K562 (cell line): ENCODE results near the gene TNIK. TPM values are rescaled to one million over a fixed set of nuclear protein-coding genes. Genes with fewer than 3 reads are reported as not detected.

ENCODE experiments used
- ATAC-seq: fragments of 200-7000 bp; cut with Tn5 transposase; 3 replicates; pipeline ENCODE4 v1.9.1; 2020; ENCODE audit warnings: moderate library complexity
- BruUV-seq: library from RNA; stranded (reverse); fragments of 400-500 nt; replicated peaks from 2 replicates; lab custom pipeline; 2021; lab: Mats Ljungman, UMichigan
- CTCF ChIA-PET: fragments of 300-600 bp; formaldehyde crosslinking; extraction: SDS; loops from one replicate; lab custom pipeline; 2021; ENCODE audit warnings: low intra/inter-chr PET ratio; lab: Yijun Ruan, JAX
- POLR2A ChIA-PET: fragments of 300-600, 350-650 bp; sonication (Branson Sonifier 250); formaldehyde crosslinking; extraction: SDS; loops from one replicate; lab custom pipeline; 2021; ENCODE audit warnings: antibody characterized with exemption, inconsistent platforms; lab: Yijun Ruan, JAX
- DNase-seq, 4 experiments: peaks; one replicate each; pipeline versions ENCODE4 v3.0.0 to v3.0.0-alpha.2; 2011 to 2018; ENCODE audit warnings: low spot score in 3 of 4, mixed read lengths in 3 of 4; ENCODE audit errors: extremely low read depth in 1 of 4
- FAIRE-seq: peaks from 2 replicates; lab custom pipeline; 2011; peaks lifted over from hg19 to GRCh38; lab: Jason Lieb, UNC
- H2AFZ ChIP-seq: 2 replicates; pipeline ENCODE4 v1.6.0; 2011; ENCODE audit warnings: low read depth, low read length, control low read depth, inconsistent platforms
- H3K27ac ChIP-seq: fragments of 200-600 bp; 3 replicates; pipeline ENCODE4 v1.8.0; 2011; ENCODE audit warnings: low read depth, mild to moderate bottlenecking, control low read depth, inconsistent platforms, low read length, moderate library complexity, mixed read lengths; ENCODE audit errors: extremely low read depth
- H3K27me3 ChIP-seq, 2 experiments: fragments of 300-600 bp in 1 of 2; 2 replicates in 1 of 2; 3 replicates in 1 of 2; pipeline versions ENCODE4 v1.6.0 to v1.8.0; 2011; ENCODE audit warnings: inconsistent platforms in 2 of 2, low read length in 2 of 2, mild to moderate bottlenecking in 1 of 2, mixed read lengths in 1 of 2, moderate library complexity in 1 of 2; ENCODE audit not compliant: control insufficient read depth in 2 of 2, insufficient read depth in 2 of 2
- H3K36me3 ChIP-seq: fragments of 300-600 bp; 3 replicates; pipeline ENCODE4 v1.8.0; 2011; ENCODE audit warnings: mild to moderate bottlenecking, low read length, inconsistent platforms; ENCODE audit not compliant: control insufficient read depth, insufficient read depth
- H3K4me1 ChIP-seq, 2 experiments: fragments of 200-600 bp in 1 of 2; replicated peaks in 1 of 2; 2 replicates in 1 of 2; 3 replicates in 1 of 2; pipeline versions ENCODE4 v1.5.1 to v1.8.0; 2011; ENCODE audit warnings: inconsistent platforms in 2 of 2, low read length in 2 of 2, mild to moderate bottlenecking in 1 of 2, mixed read lengths in 1 of 2, moderate library complexity in 1 of 2; ENCODE audit not compliant: control insufficient read depth in 2 of 2, insufficient read depth in 2 of 2
- H3K4me2 ChIP-seq: 2 replicates; pipeline ENCODE4 v1.6.1; 2011; ENCODE audit warnings: low read length, control low read depth, inconsistent platforms, mixed read lengths; ENCODE audit not compliant: insufficient read depth
- H3K4me3 ChIP-seq: fragments of 200-600 bp; sonication (generic), shearing (Covaris generic); 2 replicates; pipeline ENCODE4 v1.5.1; 2016; ENCODE audit warnings: control low read depth, inconsistent platforms
- H3K79me2 ChIP-seq: fragments of 200-600 bp; 3 replicates; pipeline ENCODE4 v1.8.0; 2011; ENCODE audit warnings: low read length, inconsistent platforms; ENCODE audit not compliant: control insufficient read depth, insufficient read depth
- H3K9ac ChIP-seq, 2 experiments: 2 replicates each; pipeline versions ENCODE4 v1.6.0 to v1.6.1; 2011; ENCODE audit warnings: low read depth in 2 of 2, low read length in 2 of 2, control low read depth in 1 of 2, inconsistent platforms in 1 of 2, mild to moderate bottlenecking in 1 of 2, mixed read lengths in 1 of 2; ENCODE audit not compliant: insufficient read depth in 1 of 2
- H3K9me1 ChIP-seq: one replicate; pipeline ENCODE4 v1.6.0; 2011; ENCODE audit warnings: inconsistent platforms, mild to moderate bottlenecking, low read length, moderate library complexity; ENCODE audit not compliant: control insufficient read depth, insufficient read depth
- H3K9me3 ChIP-seq: replicated peaks from 2 replicates; pipeline ENCODE4 v1.5.1; 2011; ENCODE audit warnings: low read depth, low read length, inconsistent platforms; ENCODE audit not compliant: control insufficient read depth, insufficient read depth
- H4K20me1 ChIP-seq: replicated peaks from 2 replicates; pipeline ENCODE4 v1.6.1; 2011; ENCODE audit warnings: low read length, inconsistent platforms, mixed read lengths; ENCODE audit not compliant: control insufficient read depth, insufficient read depth
- BDP1 ChIP-seq: IDR thresholded peaks from 3 replicates; pipeline ENCODE4 v1.6.1; 2011; ENCODE audit not compliant: insufficient read length, insufficient read depth
- CEBPB ChIP-seq: fragments of 450-650 bp; IDR thresholded peaks from 2 replicates; pipeline ENCODE4 v1.6.1; 2016; ENCODE audit warnings: missing genetic modification characterization, missing compliant biosample characterization
- CEBPG ChIP-seq, 3 experiments: fragments of 200-800 bp in 1 of 3; sonication (Bioruptor generic) in 1 of 3; sonication (generic) in 1 of 3; formaldehyde crosslinking in 1 of 3; IDR thresholded peaks in 2 of 3; conservative IDR thresholded peaks in 1 of 3; 2 replicates each; pipeline versions ENCODE4 v1.6.1 to v1.8.0; 2016 to 2022; ENCODE audit warnings: missing compliant biosample characterization in 2 of 3, missing genetic modification characterization in 2 of 3, mild to moderate bottlenecking in 1 of 3, missing genetic modification reagents in 1 of 3
- MCM3 ChIP-seq: fragments of 450-650 bp; IDR thresholded peaks from 2 replicates; pipeline ENCODE4 v1.6.1; 2016
- RCOR1 ChIP-seq, 2 experiments: IDR thresholded peaks; 2 replicates each; pipeline ENCODE4 v1.6.1; 2012; ENCODE audit warnings: low read depth in 2 of 2, low read length in 2 of 2, borderline replicate concordance in 1 of 2, improper control_type of control experiment in 1 of 2
- TCFL5 ChIP-seq: fragments of 250-450 bp; sonication (Bioruptor Pico); conservative IDR thresholded peaks from 2 replicates; pipeline ENCODE4 v1.6.1; 2021; ENCODE audit warnings: mild to moderate bottlenecking, moderate library complexity, matching md5 sums
- ZNF24 ChIP-seq: fragments of 450-650 bp; IDR thresholded peaks from 2 replicates; pipeline ENCODE4 v1.6.1; 2016
- in situ Hi-C: fragments of 300-500 bp; cut with MboI; formaldehyde crosslinking; loops from 4 replicates; pipeline ENCODE4 v1.15.0; 2018; ENCODE audit warnings: inconsistent platforms, mixed read lengths
- intact Hi-C: fragments of 100-400 bp; cut with micrococcal nuclease; formaldehyde crosslinking; loops from 2 replicates; pipeline ENCODE4 v1.14.2; 2022
- polyA plus RNA-seq, 8 experiments: library from polyadenylated mRNA; depleted of rRNA in 4 of 8; stranded (reverse) in 5 of 8; unstranded in 3 of 8; fragments of >200 nt; fragmentation: Nextera tagmentation in 2 of 8; fragmentation: Illumina TruSeq in 1 of 8; extraction: Ambion mirVana in 2 of 8; extraction: Trizol in 1 of 8; gene quantifications; 2 replicates each; pipeline versions ENCODE4 v1.2.1 to v1.2.3, GENCODE V29; 2011 to 2014; ENCODE audit warnings: inconsistent platforms in 1 of 8, missing spikeins in 1 of 8
- total RNA-seq, 7 experiments: library from RNA; depleted of rRNA in 6 of 7; stranded (reverse); fragments of >200 nt in 6 of 7; fragmentation: Illumina TruSeq in 2 of 7; extraction: Trizol in 2 of 7; gene quantifications; 2 replicates each; pipeline versions ENCODE4 v1.2.1 to v1.2.3, GENCODE V29; 2011 to 2021; ENCODE audit warnings: low replicate concordance in 1 of 7
- TF ChIP-seq, protein P1 (sequence below): fragments of 450-650 bp; formaldehyde crosslinking; IDR thresholded peaks from 2 replicates; pipeline ENCODE4 v1.4.0; 2020; ENCODE audit warnings: mild to moderate bottlenecking, moderate library complexity

Gene TNIK
- total and polyA plus RNA-seq, 9 of the 15 experiments (the other 6 are each of a cell fraction or from before 2014, with no cell fraction given) = 6.6 to 39.0 (median 24.7) TPM

DNA sequence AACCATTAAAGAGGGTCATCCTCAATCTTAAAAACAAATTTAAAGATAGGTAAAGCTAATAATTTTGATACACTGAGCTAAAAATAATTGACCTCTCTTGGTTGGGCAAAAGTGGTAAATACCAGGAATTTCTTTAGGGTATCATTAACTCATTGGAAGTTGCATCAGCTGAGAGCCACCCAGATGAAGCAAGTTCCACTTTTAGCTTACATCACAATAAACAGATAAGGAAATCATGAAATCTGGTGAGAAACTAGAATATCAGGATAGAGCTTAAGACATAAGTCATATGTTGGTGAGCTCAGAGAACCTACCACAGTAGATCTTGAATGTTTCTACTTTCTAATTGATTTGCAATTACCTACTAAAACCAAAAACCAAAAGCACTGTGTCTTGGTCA lies 336.3 kb downstream of the TNIK start:
- Histone ChIP-seq H3K9ac (no peak overlapping the region), H3K4me2 (no peak overlapping the region), H3K9me1 (no peaks in the 10 kb centered on the region), H3K4me1 (peaks cover 0 to 2% of the 10 kb centered on the region in 2 experiments; a peak in 1 of 5 replicates), H3K79me2 (no peaks in the 10 kb centered on the region), H3K36me3 (peaks cover 44% of the 10 kb centered on the region; the same call in 2 of the 3 replicates), H3K27me3 (no peaks in the 10 kb centered on the region), H3K9me3 (no peaks in the 10 kb centered on the region), H3K4me3 (no peak overlapping the region), H4K20me1 (no peaks in the 10 kb centered on the region), H3K27ac (no peak overlapping the region), H2AFZ (no peak overlapping the region)
- no peak for FAIRE-seq
- intact Hi-C loops = no loop called here
- ChIA-PET POLR2A (no interaction called here), CTCF (no interaction called here)
- no TSS peak for BruUV-seq
- TF ChIP-seq ZNF24 (peak; percentile 70; the same call in 1 of the 2 replicates), CEBPG (CRISPR knock-in tag; IDR thresholded peaks at IDR 0.05) (no peak), CEBPG (tag; conservative IDR thresholded peaks at IDR 0.05 in 1 of 2, IDR thresholded peaks at IDR 0.05 in 1 of 2) (peak; percentile 54 to 72; a peak in 3 of 4 replicates), TCFL5 (no peak), RCOR1 (IDR thresholded peaks at IDR 0.05; ENCODE audit: borderline replicate concordance in 1 of 2, low read depth in 2 of 2, low read length in 2 of 2) (no peak), CEBPB (tag) (no peak), MCM3 (no peak), BDP1 (no peak)
- TF ChIP-seq, protein P1, sequence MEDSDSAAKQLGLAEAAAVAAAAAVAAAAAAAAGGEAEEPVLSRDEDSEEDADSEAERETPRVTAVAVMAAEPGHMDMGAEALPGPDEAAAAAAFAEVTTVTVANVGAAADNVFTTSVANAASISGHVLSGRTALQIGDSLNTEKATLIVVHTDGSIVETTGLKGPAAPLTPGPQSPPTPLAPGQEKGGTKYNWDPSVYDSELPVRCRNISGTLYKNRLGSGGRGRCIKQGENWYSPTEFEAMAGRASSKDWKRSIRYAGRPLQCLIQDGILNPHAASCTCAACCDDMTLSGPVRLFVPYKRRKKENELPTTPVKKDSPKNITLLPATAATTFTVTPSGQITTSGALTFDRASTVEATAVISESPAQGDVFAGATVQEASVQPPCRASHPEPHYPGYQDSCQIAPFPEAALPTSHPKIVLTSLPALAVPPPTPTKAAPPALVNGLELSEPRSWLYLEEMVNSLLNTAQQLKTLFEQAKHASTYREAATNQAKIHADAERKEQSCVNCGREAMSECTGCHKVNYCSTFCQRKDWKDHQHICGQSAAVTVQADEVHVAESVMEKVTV = no peak
- in situ Hi-C loops = no loop called here
- ATAC-seq = no peak
- DNase-seq = no peak
